Gastroesophageal sphincter (tissue), 3 donors: ENCODE results near the gene YWHAQ.

Experiments
- CTCF ChIP-seq, 4 experiments: fragments of 200-600 bp in 2 of 4; fragments of 450-650 bp in 2 of 4; sonication (generic) in 1 of 4; IDR thresholded peaks; one replicate each; pipeline ENCODE4 v1.5.1; 2017 to 2019; ENCODE audit warnings: antibody characterized with exemption in 4 of 4, mild to moderate bottlenecking in 2 of 4, moderate library complexity in 2 of 4
- POLR2A ChIP-seq, 2 donors: fragments of 450-650 bp; IDR thresholded peaks; one replicate each; pipeline ENCODE4 v1.6.1; 2017; ENCODE audit warnings: antibody characterized with exemption in 2 of 2, mild to moderate bottlenecking in 2 of 2, moderate library complexity in 1 of 2
- POLR2AphosphoS5 ChIP-seq: sonication (generic); formaldehyde crosslinking; IDR thresholded peaks from one replicate; pipeline ENCODE4 v1.6.1; 2017; ENCODE audit warnings: antibody characterized with exemption

GRCh38 chr2:9545502-9545901 lies 85.3 kb downstream of the YWHAQ start:
- TF ChIP-seq CTCF (IDR thresholded peaks at IDR 0.05) = no peak
- TF ChIP-seq POLR2A (IDR thresholded peaks at IDR 0.05) = no peak
- TF ChIP-seq POLR2AphosphoS5 = no peak
